Smooth muscle cell (in vitro differentiated cells): ENCODE data around the gene TMEM190. TPM values are rescaled to one million over a fixed set of nuclear protein-coding genes. Genes with fewer than 3 reads are reported as not detected.

Experiments
- DNase-seq: peaks from one replicate; lab custom pipeline; 2025; ENCODE audit not compliant: unreplicated experiment; lab: John Stamatoyannopoulos, UW
- H2AFZ ChIP-seq: fragments of 200-600 bp; sonication (generic); 2 replicates; pipeline ENCODE4 v1.6.0; 2016; ENCODE audit warnings: antibody characterized with exemption, low read depth, mild to moderate bottlenecking
- H3F3A ChIP-seq: fragments of 200-600 bp; sonication (generic); 2 replicates; pipeline ENCODE4 v1.6.0; 2017; ENCODE audit warnings: antibody characterized with exemption, low read depth
- H3K27ac ChIP-seq: fragments of 200-600 bp; sonication (generic); 2 replicates; pipeline ENCODE4 v1.5.1; 2016; ENCODE audit warnings: low read depth, mild to moderate bottlenecking
- H3K27me3 ChIP-seq: fragments of 200-600 bp; sonication (generic); 2 replicates; pipeline ENCODE4 v1.6.1; 2016; ENCODE audit warnings: low read depth, mild to moderate bottlenecking
- H3K36me3 ChIP-seq: fragments of 200-600 bp; sonication (generic); 2 replicates; pipeline ENCODE4 v1.5.1; 2016; ENCODE audit warnings: low read depth
- H3K4me1 ChIP-seq: fragments of 200-600 bp; sonication (generic); 2 replicates; pipeline ENCODE4 v1.5.1; 2016; ENCODE audit warnings: low read depth
- H3K4me2 ChIP-seq: fragments of 200-600 bp; sonication (generic); 2 replicates; pipeline ENCODE4 v1.6.0; 2016; ENCODE audit warnings: mild to moderate bottlenecking
- H3K4me3 ChIP-seq: fragments of 200-600 bp; sonication (generic); 2 replicates; pipeline ENCODE4 v1.5.1; 2016; ENCODE audit warnings: mild to moderate bottlenecking
- H3K79me2 ChIP-seq: fragments of 200-600 bp; sonication (generic); 2 replicates; pipeline ENCODE4 v1.6.0; 2016; ENCODE audit warnings: low read depth, mild to moderate bottlenecking
- H3K9ac ChIP-seq: fragments of 200-600 bp; sonication (generic); 2 replicates; pipeline ENCODE4 v1.6.0; 2016; ENCODE audit warnings: low read depth
- H3K9me3 ChIP-seq: fragments of 200-600 bp; sonication (generic); replicated peaks from 2 replicates; pipeline ENCODE4 v1.5.1; 2016; ENCODE audit warnings: low read depth
- H4K20me1 ChIP-seq: fragments of 200-600 bp; sonication (generic); 2 replicates; pipeline ENCODE4 v1.6.0; 2016; ENCODE audit warnings: low read depth
- CTCF ChIP-seq: fragments of 200-600 bp; sonication (generic); IDR thresholded peaks from 2 replicates; pipeline ENCODE4 v1.5.1; 2017; ENCODE audit warnings: borderline replicate concordance, mild to moderate bottlenecking, antibody characterized with exemption; ENCODE audit not compliant: insufficient read depth, poor library complexity, severe bottlenecking
- WGBS: methylation state at CpG from one replicate; pipeline ENCODE4 v1.1.7; 2016; ENCODE audit warnings: low lambda C conversion rate; 5-methylcytosine and 5-hydroxymethylcytosine counted together
- polyA plus RNA-seq: library from polyadenylated mRNA; unstranded; fragments of >200 nt; fragmentation: Nextera tagmentation; extraction: Ambion mirVana; gene quantifications from 2 replicates; pipeline ENCODE4 v1.2.1, GENCODE V29; 2016
- total RNA-seq: library from RNA; depleted of rRNA; stranded (reverse); fragments of >200 nt; gene quantifications from 2 replicates; pipeline ENCODE4 v1.2.3, GENCODE V29; 2014

TMEM190 gene
- total and polyA plus RNA-seq, 2 experiments from 2014 or later = 8.2 TPM; not detected in 1

DNA sequence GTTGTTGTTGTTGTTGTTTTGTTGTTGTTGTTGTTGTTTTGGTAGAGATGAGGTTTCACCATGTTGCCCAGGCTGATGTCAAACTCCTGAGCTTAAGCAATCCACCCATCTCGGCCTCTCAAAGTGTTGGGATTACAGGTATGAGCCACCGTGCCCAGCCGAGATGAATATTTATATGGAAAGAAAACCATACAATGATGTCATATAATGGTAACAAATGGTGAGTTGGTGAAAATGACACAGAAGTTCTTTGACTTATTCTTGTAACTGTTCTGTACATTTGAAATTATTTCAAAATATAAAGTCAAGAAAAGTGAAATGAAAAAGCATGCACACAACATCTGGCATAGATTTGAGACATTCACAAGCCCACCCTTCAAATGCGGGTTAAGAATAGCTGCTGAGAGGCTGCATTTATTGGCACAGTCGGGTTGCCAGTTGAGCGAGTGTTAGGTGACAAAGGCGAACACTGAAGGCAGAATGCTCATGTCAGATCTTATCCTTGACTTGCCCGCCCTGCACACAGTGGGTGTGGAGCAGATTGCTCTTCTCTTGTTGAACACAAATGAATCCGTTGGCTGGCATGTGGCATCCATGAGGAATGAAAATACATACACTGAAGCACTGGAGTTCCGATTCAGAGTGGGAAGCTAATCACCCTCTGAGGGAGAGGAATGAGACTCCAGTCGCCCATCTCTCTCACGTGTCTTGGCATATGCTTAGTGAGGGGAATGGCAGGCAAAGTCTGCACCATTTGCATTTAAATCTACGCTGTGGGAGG lies 46.8 kb downstream of the TMEM190 start:
- Histone ChIP-seq H3K27me3 (no peaks in the 10 kb centered on the region), H4K20me1 (no peaks in the 10 kb centered on the region), H3F3A (no peaks in the 10 kb centered on the region), H3K36me3 (no peaks in the 10 kb centered on the region), H3K4me2 (no peak overlapping the region), H2AFZ (no peak overlapping the region), H3K9me3 (no peaks in the 10 kb centered on the region), H3K79me2 (no peaks in the 10 kb centered on the region), H3K9ac (no peak overlapping the region), H3K4me3 (no peak overlapping the region), H3K4me1 (no peaks in the 10 kb centered on the region), H3K27ac (no peak overlapping the region)
- WGBS = 70% methylated on average over 13 of the region's 13 CpGs
- no peak for TF ChIP-seq CTCF
- no peak for DNase-seq

- H3K4me2 ChIP-seq = no peak overlapping the region
- H3K4me1 ChIP-seq = no peaks in the 10 kb centered on the region
- H3K36me3 ChIP-seq = no peaks in the 10 kb centered on the region
- H3K9me3 ChIP-seq = no peaks in the 10 kb centered on the region
- no peak for TF ChIP-seq CTCF
- H2AFZ ChIP-seq = no peak overlapping the region
- H3K27ac ChIP-seq = no peak overlapping the region
- no peak for DNase-seq
- no peaks in the 10 kb centered on the region for H3K79me2 ChIP-seq
- H4K20me1 ChIP-seq = no peaks in the 10 kb centered on the region
- H3K4me3 ChIP-seq = no peak overlapping the region
- 86% methylated on average over 3 of the region's 3 CpGs for WGBS
- no peaks in the 10 kb centered on the region for H3K27me3 ChIP-seq
- no peak overlapping the region for H3K9ac ChIP-seq
- H3F3A ChIP-seq = no peaks in the 10 kb centered on the region
Measured at GRCh38 chr19:55424518-55424917, 47.9 kb downstream of the TMEM190 start.

- H3K79me2 ChIP-seq = no peaks in the 10 kb centered on the region
- no peak overlapping the region for H3K4me3 ChIP-seq
- DNase-seq = no peak
- no peak overlapping the region for H3K9ac ChIP-seq
- no peaks in the 10 kb centered on the region for H3K9me3 ChIP-seq
- TF ChIP-seq CTCF = no peak
- no peaks in the 10 kb centered on the region for H4K20me1 ChIP-seq
- no peaks in the 10 kb centered on the region for H3F3A ChIP-seq
- H3K4me2 ChIP-seq = no peak overlapping the region
- H2AFZ ChIP-seq = no peak overlapping the region
- WGBS = 79% methylated on average over 2 of the region's 2 CpGs
- H3K36me3 ChIP-seq = no peaks in the 10 kb centered on the region
- no peak overlapping the region for H3K27ac ChIP-seq
- H3K27me3 ChIP-seq = no peaks in the 10 kb centered on the region
- no peaks in the 10 kb centered on the region for H3K4me1 ChIP-seq
Measured at GRCh38 chr19:55426042-55426441, 49.4 kb downstream of the TMEM190 start.

Other genes starting within 250 kb of the TMEM190 start
- 24.9 and 27.1 TPM in 2 replicates for gene TNNT1, start 227.6 kb upstream of the TMEM190 start, total RNA-seq
- gene TNNT1, start 227.6 kb upstream of the TMEM190 start, polyA plus RNA-seq = 24.5 and 54.0 TPM in 2 replicates
- gene TNNI3, start 219.1 kb upstream of the TMEM190 start, total RNA-seq = not detected in 2 replicates
- gene TNNI3, start 219.1 kb upstream of the TMEM190 start, polyA plus RNA-seq = 1.8 and 3.0 TPM in 2 replicates
- 0.76 and 1.3 TPM in 2 replicates for gene DNAAF3, start 210.2 kb upstream of the TMEM190 start, total RNA-seq
- 0.97 and 1.4 TPM in 2 replicates for gene DNAAF3, start 210.2 kb upstream of the TMEM190 start, polyA plus RNA-seq
- not detected in 2 replicates for gene SYT5, start 196.5 kb upstream of the TMEM190 start, total RNA-seq
- gene SYT5, start 196.5 kb upstream of the TMEM190 start, polyA plus RNA-seq = 0.17 TPM in 1 of 2 replicates, not detected in the other
- 0.18 and 0.31 TPM in 2 replicates for gene PTPRH, start 167.3 kb upstream of the TMEM190 start, total RNA-seq
- gene PTPRH, start 167.3 kb upstream of the TMEM190 start, polyA plus RNA-seq = 0.46 TPM in 1 of 2 replicates, not detected in the other
- gene TMEM86B, start 148.1 kb upstream of the TMEM190 start, total RNA-seq = 1.7 and 2.1 TPM in 2 replicates
- gene TMEM86B, start 148.1 kb upstream of the TMEM190 start, polyA plus RNA-seq = 2.6 and 3.3 TPM in 2 replicates
- gene PPP6R1, start 117.8 kb upstream of the TMEM190 start, total RNA-seq = 26.7 and 31.1 TPM in 2 replicates
- gene PPP6R1, start 117.8 kb upstream of the TMEM190 start, polyA plus RNA-seq = 58.0 and 59.9 TPM in 2 replicates
- gene HSPBP1, start 96.7 kb upstream of the TMEM190 start, total RNA-seq = 21.5 and 22.1 TPM in 2 replicates
- gene HSPBP1, start 96.7 kb upstream of the TMEM190 start, polyA plus RNA-seq = 66.5 and 80.0 TPM in 2 replicates
- gene BRSK1, start 92.8 kb upstream of the TMEM190 start, total RNA-seq = 5.0 and 10.4 TPM in 2 replicates
- 3.0 and 3.3 TPM in 2 replicates for gene BRSK1, start 92.8 kb upstream of the TMEM190 start, polyA plus RNA-seq
- not detected in 2 replicates for gene TMEM150B, start 51.5 kb upstream of the TMEM190 start, total RNA-seq
- gene TMEM150B, start 51.5 kb upstream of the TMEM190 start, polyA plus RNA-seq = 0.22 TPM in 1 of 2 replicates, not detected in the other
- 12.2 and 26.1 TPM in 2 replicates for gene KMT5C, start 37.0 kb upstream of the TMEM190 start, total RNA-seq
- 23.2 and 27.2 TPM in 2 replicates for gene KMT5C, start 37.0 kb upstream of the TMEM190 start, polyA plus RNA-seq
- 0.18 and 0.31 TPM in 2 replicates for gene COX6B2, start 22.1 kb upstream of the TMEM190 start, total RNA-seq
- 1.7 and 1.9 TPM in 2 replicates for gene COX6B2, start 22.1 kb upstream of the TMEM190 start, polyA plus RNA-seq
- gene GARIN5B, start 13.6 kb upstream of the TMEM190 start, total RNA-seq = 0.58 TPM in 1 of 2 replicates, not detected in the other
- 0.07 and 0.35 TPM in 2 replicates for gene GARIN5B, start 13.6 kb upstream of the TMEM190 start, polyA plus RNA-seq
- 36.5 and 40.1 TPM in 2 replicates for gene IL11, start 6.4 kb upstream of the TMEM190 start, total RNA-seq
- gene IL11, start 6.4 kb upstream of the TMEM190 start, polyA plus RNA-seq = 66.4 and 68.1 TPM in 2 replicates
- gene TMEM238, start 7.5 kb downstream of the TMEM190 start, total RNA-seq = 0.58 and 2.6 TPM in 2 replicates
- gene TMEM238, start 7.5 kb downstream of the TMEM190 start, polyA plus RNA-seq = 3.3 and 9.3 TPM in 2 replicates
- 824 and 1,108 TPM in 2 replicates for gene RPL28, start 9.1 kb downstream of the TMEM190 start, total RNA-seq
- gene RPL28, start 9.1 kb downstream of the TMEM190 start, polyA plus RNA-seq = 515 and 595 TPM in 2 replicates
- 34.8 and 39.9 TPM in 2 replicates for gene UBE2S, start 31.0 kb downstream of the TMEM190 start, total RNA-seq
- 162 and 171 TPM in 2 replicates for gene UBE2S, start 31.0 kb downstream of the TMEM190 start, polyA plus RNA-seq
- gene SHISA7, start 66.5 kb downstream of the TMEM190 start, total RNA-seq = not detected in 2 replicates
- gene SHISA7, start 66.5 kb downstream of the TMEM190 start, polyA plus RNA-seq = not detected in 2 replicates
- 47.3 and 56.5 TPM in 2 replicates for gene ISOC2, start 84.8 kb downstream of the TMEM190 start, total RNA-seq
- gene ISOC2, start 84.8 kb downstream of the TMEM190 start, polyA plus RNA-seq = 37.3 and 61.4 TPM in 2 replicates
- gene C19orf85, start 87.9 kb downstream of the TMEM190 start, total RNA-seq = not detected in 2 replicates
- not detected in 2 replicates for gene C19orf85, start 87.9 kb downstream of the TMEM190 start, polyA plus RNA-seq
- gene ZNF628, start 99.8 kb downstream of the TMEM190 start, total RNA-seq = 2.4 and 2.6 TPM in 2 replicates
- 1.3 and 2.0 TPM in 2 replicates for gene ZNF628, start 99.8 kb downstream of the TMEM190 start, polyA plus RNA-seq
- 14.3 and 17.3 TPM in 2 replicates for gene NAT14, start 108.4 kb downstream of the TMEM190 start, total RNA-seq
- gene NAT14, start 108.4 kb downstream of the TMEM190 start, polyA plus RNA-seq = 67.5 and 72.1 TPM in 2 replicates
- gene SSC5D, start 111.6 kb downstream of the TMEM190 start, total RNA-seq = 3.0 and 3.8 TPM in 2 replicates
- 11.2 and 13.6 TPM in 2 replicates for gene SSC5D, start 111.6 kb downstream of the TMEM190 start, polyA plus RNA-seq
- gene SBK2, start 160.3 kb downstream of the TMEM190 start, total RNA-seq = not detected in 2 replicates
- gene SBK2, start 160.3 kb downstream of the TMEM190 start, polyA plus RNA-seq = not detected in 2 replicates
- not detected in 2 replicates for gene SBK3, start 168.7 kb downstream of the TMEM190 start, total RNA-seq
- gene SBK3, start 168.7 kb downstream of the TMEM190 start, polyA plus RNA-seq = 0.37 TPM in 1 of 2 replicates, not detected in the other
- gene ZNF579, start 204.0 kb downstream of the TMEM190 start, total RNA-seq = 4.2 TPM in 2 replicates
- 15.1 and 15.8 TPM in 2 replicates for gene ZNF579, start 204.0 kb downstream of the TMEM190 start, polyA plus RNA-seq
- 4.6 and 10.4 TPM in 2 replicates for gene FIZ1, start 222.7 kb downstream of the TMEM190 start, total RNA-seq
- 16.8 and 17.7 TPM in 2 replicates for gene FIZ1, start 222.7 kb downstream of the TMEM190 start, polyA plus RNA-seq
- 16.3 and 20.1 TPM in 2 replicates for gene ZNF524, start 223.5 kb downstream of the TMEM190 start, total RNA-seq
- 13.3 and 19.4 TPM in 2 replicates for gene ZNF524, start 223.5 kb downstream of the TMEM190 start, polyA plus RNA-seq
- gene ZNF865, start 228.8 kb downstream of the TMEM190 start, total RNA-seq = 3.0 and 3.8 TPM in 2 replicates
- 1.2 and 2.0 TPM in 2 replicates for gene ZNF865, start 228.8 kb downstream of the TMEM190 start, polyA plus RNA-seq
- gene ZNF784, start 247.7 kb downstream of the TMEM190 start, total RNA-seq = 3.1 and 3.8 TPM in 2 replicates
- gene ZNF784, start 247.7 kb downstream of the TMEM190 start, polyA plus RNA-seq = 7.2 and 7.3 TPM in 2 replicates